Measurements from ENCODE around the gene SV2B.

Gene SV2B

GRCh38 chr15:91268510-91268909 lies 168.5 kb downstream of the SV2B start:
- H3K27me3 ChIP-seq (ENCODE audit: insufficient read depth, low read length): no peaks in the 10 kb centered on the region
- H2BK12ac ChIP-seq (ENCODE audit: low read length): no peak overlapping the region
- H2AFZ ChIP-seq (ENCODE audit: insufficient read depth, low read length, poor library complexity): no peak overlapping the region
- H3K4me2 ChIP-seq (ENCODE audit: low read length): no peak overlapping the region
- H4K91ac ChIP-seq (ENCODE audit: low read depth, low read length): no peak overlapping the region
- no peak overlapping the region for H3K18ac ChIP-seq (ENCODE audit: low read length)
- no peaks in the 10 kb centered on the region for H3K4me1 ChIP-seq (ENCODE audit: control insufficient read depth in 1 of 2, insufficient read depth in 2 of 2, low read length in 2 of 2)
- H3K14ac ChIP-seq (ENCODE audit: low read length): no peak overlapping the region
- no peak overlapping the region for H3K23ac ChIP-seq (ENCODE audit: low read length)
- no peaks in the 10 kb centered on the region for H3K36me3 ChIP-seq (ENCODE audit: control insufficient read depth in 1 of 2, insufficient read depth in 2 of 2, low read length in 2 of 2)
- no peak overlapping the region for H3K4ac ChIP-seq (ENCODE audit: low read depth, low read length)
- no peaks in the 10 kb centered on the region for H3K79me2 ChIP-seq (ENCODE audit: control insufficient read depth, insufficient read depth, low read length, poor library complexity)
- no peak overlapping the region for H3K9ac ChIP-seq (ENCODE audit: low read length)
- no peak overlapping the region for H4K8ac ChIP-seq (ENCODE audit: low read depth, low read length)
- no peak overlapping the region for H3K27ac ChIP-seq (ENCODE audit: low read depth, low read length)
- H3K9me3 ChIP-seq (ENCODE audit: insufficient read depth, low read depth, low read length): no peaks in the 10 kb centered on the region
- H2BK120ac ChIP-seq (ENCODE audit: insufficient read depth, low read length, poor library complexity): no peak overlapping the region
- H3K4me3 ChIP-seq (ENCODE audit: low read depth, low read length): no peak overlapping the region
- no peak overlapping the region for H4K12ac ChIP-seq (ENCODE audit: low read depth, low read length)
- no peak for DNase-seq
- WGBS (ENCODE audit: extremely low coverage, insufficient coverage, insufficient read length): no CpG with 5 or more reads among the region's 11 CpGs
- H3K79me1 ChIP-seq (ENCODE audit: low read length): no peaks in the 10 kb centered on the region
- no peak overlapping the region for H2AK5ac ChIP-seq (ENCODE audit: low read length)
- no peak overlapping the region for H2BK5ac ChIP-seq (ENCODE audit: low read depth, low read length, poor library complexity)

- Histone ChIP-seq H2BK12ac (ENCODE audit: low read length) (no peak overlapping the region), H4K8ac (ENCODE audit: low read depth, low read length) (no peak overlapping the region), H2AFZ (ENCODE audit: insufficient read depth, low read length, poor library complexity) (no peak overlapping the region), H3K36me3 (ENCODE audit: control insufficient read depth in 1 of 2, insufficient read depth in 2 of 2, low read length in 2 of 2) (no peaks in the 10 kb centered on the region), H3K9me3 (ENCODE audit: insufficient read depth, low read depth, low read length) (no peaks in the 10 kb centered on the region), H2AK5ac (ENCODE audit: low read length) (no peak overlapping the region), H3K27me3 (ENCODE audit: insufficient read depth, low read length) (no peaks in the 10 kb centered on the region), H3K23ac (ENCODE audit: low read length) (no peak overlapping the region), H3K79me1 (ENCODE audit: low read length) (no peaks in the 10 kb centered on the region), H3K79me2 (ENCODE audit: control insufficient read depth, insufficient read depth, low read length, poor library complexity) (no peaks in the 10 kb centered on the region), H3K4ac (ENCODE audit: low read depth, low read length) (no peak overlapping the region), H4K91ac (ENCODE audit: low read depth, low read length) (no peak overlapping the region), H3K4me3 (ENCODE audit: low read depth, low read length) (no peak overlapping the region), H3K4me2 (ENCODE audit: low read length) (no peak overlapping the region), H3K27ac (ENCODE audit: low read depth, low read length) (no peak overlapping the region), H2BK5ac (ENCODE audit: low read depth, low read length, poor library complexity) (no peak overlapping the region), H3K18ac (ENCODE audit: low read length) (no peak overlapping the region), H2BK120ac (ENCODE audit: insufficient read depth, low read length, poor library complexity) (no peak overlapping the region), H4K12ac (ENCODE audit: low read depth, low read length) (no peak overlapping the region), H3K14ac (ENCODE audit: low read length) (no peak overlapping the region), H3K4me1 (ENCODE audit: control insufficient read depth in 1 of 2, insufficient read depth in 2 of 2, low read length in 2 of 2) (no peaks in the 10 kb centered on the region), H3K9ac (ENCODE audit: low read length) (no peak overlapping the region)
- DNase-seq: no peak
- no CpG with 5 or more reads among the region's 15 CpGs for WGBS (ENCODE audit: extremely low coverage, insufficient coverage, insufficient read length)
Measured at GRCh38 chr15:91270747-91271146, 170.7 kb downstream of the SV2B start.

- H3K4ac ChIP-seq (ENCODE audit: low read depth, low read length): no peak overlapping the region
- no peaks in the 10 kb centered on the region for H3K27me3 ChIP-seq (ENCODE audit: insufficient read depth, low read length)
- no CpG with 5 or more reads among the region's 8 CpGs for WGBS (ENCODE audit: extremely low coverage, insufficient coverage, insufficient read length)
- H3K9me3 ChIP-seq (ENCODE audit: insufficient read depth, low read depth, low read length): no peaks in the 10 kb centered on the region
- no peak overlapping the region for H3K9ac ChIP-seq (ENCODE audit: low read length)
- H3K23ac ChIP-seq (ENCODE audit: low read length): no peak overlapping the region
- no peak overlapping the region for H4K91ac ChIP-seq (ENCODE audit: low read depth, low read length)
- H2BK120ac ChIP-seq (ENCODE audit: insufficient read depth, low read length, poor library complexity): no peak overlapping the region
- no peak overlapping the region for H3K27ac ChIP-seq (ENCODE audit: low read depth, low read length)
- no peaks in the 10 kb centered on the region for H3K79me1 ChIP-seq (ENCODE audit: low read length)
- H3K18ac ChIP-seq (ENCODE audit: low read length): no peak overlapping the region
- no peak overlapping the region for H2BK5ac ChIP-seq (ENCODE audit: low read depth, low read length, poor library complexity)
- H3K4me1 ChIP-seq (ENCODE audit: control insufficient read depth in 1 of 2, insufficient read depth in 2 of 2, low read length in 2 of 2): no peaks in the 10 kb centered on the region
- H2AFZ ChIP-seq (ENCODE audit: insufficient read depth, low read length, poor library complexity): no peak overlapping the region
- no peaks in the 10 kb centered on the region for H3K36me3 ChIP-seq (ENCODE audit: control insufficient read depth in 1 of 2, insufficient read depth in 2 of 2, low read length in 2 of 2)
- no peaks in the 10 kb centered on the region for H3K79me2 ChIP-seq (ENCODE audit: control insufficient read depth, insufficient read depth, low read length, poor library complexity)
- H3K14ac ChIP-seq (ENCODE audit: low read length): no peak overlapping the region
- H2BK12ac ChIP-seq (ENCODE audit: low read length): no peak overlapping the region
- no peak overlapping the region for H3K4me2 ChIP-seq (ENCODE audit: low read length)
- no peak overlapping the region for H2AK5ac ChIP-seq (ENCODE audit: low read length)
- H4K8ac ChIP-seq (ENCODE audit: low read depth, low read length): no peak overlapping the region
- DNase-seq: peak; percentile 49 to 89
- no peak overlapping the region for H3K4me3 ChIP-seq (ENCODE audit: low read depth, low read length)
- H4K12ac ChIP-seq (ENCODE audit: low read depth, low read length): no peak overlapping the region
Measured at GRCh38 chr15:91271565-91272153, 171.6 kb downstream of the SV2B start.

GRCh38 chr15:91275844-91276243 lies 175.8 kb downstream of the SV2B start:
- Histone ChIP-seq H2AK5ac (ENCODE audit: low read length) (no peak overlapping the region), H3K4me2 (ENCODE audit: low read length) (no peak overlapping the region), H3K9me3 (ENCODE audit: insufficient read depth, low read depth, low read length) (no peaks in the 10 kb centered on the region), H3K4me3 (ENCODE audit: low read depth, low read length) (no peak overlapping the region), H4K12ac (ENCODE audit: low read depth, low read length) (no peak overlapping the region), H3K79me1 (ENCODE audit: low read length) (no peaks in the 10 kb centered on the region), H3K14ac (ENCODE audit: low read length) (no peak overlapping the region), H3K36me3 (ENCODE audit: control insufficient read depth in 1 of 2, insufficient read depth in 2 of 2, low read length in 2 of 2) (no peaks in the 10 kb centered on the region), H3K23ac (ENCODE audit: low read length) (no peak overlapping the region), H4K91ac (ENCODE audit: low read depth, low read length) (no peak overlapping the region), H4K8ac (ENCODE audit: low read depth, low read length) (no peak overlapping the region), H3K18ac (ENCODE audit: low read length) (no peak overlapping the region), H3K79me2 (ENCODE audit: control insufficient read depth, insufficient read depth, low read length, poor library complexity) (no peaks in the 10 kb centered on the region), H3K9ac (ENCODE audit: low read length) (no peak overlapping the region), H2BK5ac (ENCODE audit: low read depth, low read length, poor library complexity) (no peak overlapping the region), H2AFZ (ENCODE audit: insufficient read depth, low read length, poor library complexity) (no peak overlapping the region), H2BK120ac (ENCODE audit: insufficient read depth, low read length, poor library complexity) (no peak overlapping the region), H3K27ac (ENCODE audit: low read depth, low read length) (no peak overlapping the region), H3K4ac (ENCODE audit: low read depth, low read length) (no peak overlapping the region), H2BK12ac (ENCODE audit: low read length) (no peak overlapping the region), H3K4me1 (ENCODE audit: control insufficient read depth in 1 of 2, insufficient read depth in 2 of 2, low read length in 2 of 2) (no peaks in the 10 kb centered on the region), H3K27me3 (ENCODE audit: insufficient read depth, low read length) (no peaks in the 10 kb centered on the region)
- no CpG with 5 or more reads among the region's 1 CpG for WGBS (ENCODE audit: extremely low coverage, insufficient coverage, insufficient read length)
- no peak for DNase-seq
